ENCODE measurements around the gene RHOF. TPM values are rescaled to one million over a fixed set of nuclear protein-coding genes. Genes with fewer than 3 reads are reported as not detected.

The RHOF gene
- polyA plus RNA-seq, 3 donors, result 12.3 to 13.2 (median 12.9) TPM

DNA sequence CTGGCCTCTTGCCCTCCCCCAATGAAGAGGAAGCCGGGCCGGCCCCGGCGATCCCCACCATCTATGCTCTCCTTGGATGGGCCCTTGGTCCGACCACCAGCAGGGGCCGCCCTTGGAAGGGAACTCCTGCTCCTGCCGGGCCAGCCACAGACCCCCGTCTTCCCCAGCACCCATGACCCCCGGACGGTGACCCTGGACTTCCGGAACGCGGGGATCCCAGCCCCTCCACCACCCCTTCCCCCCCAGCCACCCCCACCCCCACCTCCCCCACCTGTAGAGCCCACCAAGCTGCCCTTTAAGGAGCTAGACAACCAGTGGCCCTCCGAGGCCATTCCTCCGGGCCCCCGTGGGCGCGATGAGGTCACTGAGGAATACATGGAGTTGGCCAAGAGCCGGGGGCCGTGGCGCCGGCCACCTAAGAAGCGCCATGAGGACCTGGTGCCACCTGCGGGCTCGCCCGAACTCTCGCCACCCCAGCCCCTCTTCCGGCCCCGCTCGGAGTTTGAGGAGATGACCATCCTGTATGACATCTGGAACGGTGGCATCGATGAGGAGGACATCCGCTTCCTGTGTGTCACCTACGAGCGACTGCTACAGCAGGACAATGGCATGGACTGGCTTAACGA lies 29.7 kb upstream of the RHOF start:
- DNase-seq, result no peak

DNA sequence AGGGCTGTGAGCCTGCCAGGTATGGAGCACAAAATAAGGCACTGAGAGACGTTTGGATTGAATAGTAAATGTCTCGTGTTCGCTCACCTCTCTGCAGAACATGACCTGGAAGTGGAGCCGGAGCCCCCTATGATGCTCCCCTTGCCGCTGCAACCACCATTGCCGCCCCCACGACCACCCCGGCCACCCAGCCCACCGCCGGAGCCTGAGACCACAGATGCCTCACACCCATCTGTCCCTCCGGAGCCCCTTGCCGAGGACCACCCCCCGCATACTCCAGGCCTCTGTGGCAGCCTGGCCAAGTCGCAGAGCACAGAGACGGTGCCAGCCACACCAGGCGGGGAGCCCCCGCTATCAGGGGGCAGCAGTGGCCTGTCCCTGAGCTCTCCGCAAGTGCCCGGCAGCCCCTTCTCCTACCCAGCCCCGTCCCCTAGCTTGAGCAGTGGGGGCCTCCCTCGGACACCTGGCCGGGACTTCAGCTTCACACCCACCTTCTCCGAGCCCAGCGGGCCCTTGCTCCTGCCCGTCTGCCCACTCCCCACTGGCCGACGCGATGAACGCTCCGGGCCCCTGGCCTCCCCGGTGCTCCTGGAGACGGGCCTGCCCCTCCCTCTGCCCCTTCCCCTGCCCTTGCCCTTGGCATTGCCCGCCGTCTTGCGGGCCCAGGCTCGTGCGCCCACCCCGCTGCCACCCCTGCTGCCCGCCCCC lies 29.1 kb upstream of the RHOF start:
- DNase-seq, result no peak

DNA sequence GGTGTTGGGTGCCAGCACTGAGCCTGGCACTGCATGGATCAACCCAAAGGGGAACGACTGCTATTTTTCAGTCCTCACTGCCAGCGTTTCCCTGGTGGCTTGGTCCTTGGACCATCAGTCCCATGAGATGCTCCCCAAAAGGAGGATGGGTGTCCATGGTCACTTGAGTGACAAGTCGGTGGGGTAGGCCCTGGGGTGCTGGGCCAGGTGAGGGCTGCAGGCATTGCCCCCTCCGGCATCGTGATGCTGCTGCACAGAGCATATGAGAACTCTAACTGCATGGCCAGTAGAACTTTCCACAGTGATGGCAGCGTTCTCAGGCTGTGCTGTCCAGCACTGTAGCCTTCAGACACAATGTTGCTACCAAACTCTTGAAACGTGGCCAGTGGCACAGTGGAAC lies 26.6 kb upstream of the RHOF start:
- DNase-seq, result no peak

DNA sequence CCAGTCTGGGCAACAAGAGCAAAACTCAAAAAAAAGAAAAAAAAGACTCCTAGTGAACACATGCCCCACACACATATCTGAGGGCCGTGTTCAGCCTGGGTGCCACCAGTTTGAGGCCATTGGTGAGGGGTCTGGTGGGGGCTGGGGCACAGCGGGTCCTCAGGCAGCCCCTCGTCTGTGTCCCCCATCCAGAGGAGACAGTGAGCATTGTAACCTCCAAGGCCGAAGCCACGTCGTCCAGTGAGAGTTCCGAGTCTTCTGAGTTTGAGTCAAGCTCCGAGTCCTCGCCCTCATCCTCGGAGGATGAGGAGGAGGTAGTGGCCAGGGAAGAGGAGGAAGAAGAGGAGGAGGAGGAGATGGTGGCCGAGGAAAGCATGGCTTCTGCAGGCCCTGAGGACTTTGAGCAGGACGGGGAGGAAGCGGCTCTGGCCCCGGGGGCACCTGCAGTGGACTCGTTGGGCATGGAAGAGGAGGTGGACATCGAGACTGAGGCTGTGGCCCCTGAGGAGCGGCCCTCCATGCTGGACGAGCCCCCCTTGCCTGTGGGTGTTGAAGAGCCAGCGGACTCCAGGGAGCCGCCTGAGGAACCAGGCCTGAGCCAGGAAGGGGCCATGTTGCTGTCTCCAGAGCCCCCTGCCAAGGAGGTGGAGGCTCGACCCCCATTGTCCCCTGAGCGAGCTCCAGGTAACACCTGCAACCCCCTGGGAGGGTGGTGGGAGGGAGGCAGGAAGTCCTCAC lies 25.9 kb upstream of the RHOF start:
- no peak for DNase-seq

DNA sequence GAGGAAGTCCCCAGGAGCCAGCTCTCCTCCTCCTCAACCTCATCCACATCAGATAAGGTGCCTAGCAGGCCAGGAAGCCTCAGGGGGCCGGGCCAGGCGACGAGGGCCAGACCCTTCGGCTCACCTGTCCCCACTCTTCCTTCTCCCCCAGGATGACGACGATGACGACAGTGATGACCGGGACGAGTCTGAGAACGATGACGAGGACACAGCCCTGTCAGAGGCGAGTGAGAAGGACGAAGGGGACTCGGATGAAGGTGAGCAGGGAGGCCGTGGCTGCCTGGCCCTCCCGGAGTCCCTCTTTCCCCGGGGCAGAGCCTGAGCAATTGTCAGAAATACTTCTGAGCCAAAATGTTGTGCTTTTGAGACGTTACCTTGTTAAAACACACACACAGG lies 24.2 kb upstream of the RHOF start:
- no peak for DNase-seq

DNA sequence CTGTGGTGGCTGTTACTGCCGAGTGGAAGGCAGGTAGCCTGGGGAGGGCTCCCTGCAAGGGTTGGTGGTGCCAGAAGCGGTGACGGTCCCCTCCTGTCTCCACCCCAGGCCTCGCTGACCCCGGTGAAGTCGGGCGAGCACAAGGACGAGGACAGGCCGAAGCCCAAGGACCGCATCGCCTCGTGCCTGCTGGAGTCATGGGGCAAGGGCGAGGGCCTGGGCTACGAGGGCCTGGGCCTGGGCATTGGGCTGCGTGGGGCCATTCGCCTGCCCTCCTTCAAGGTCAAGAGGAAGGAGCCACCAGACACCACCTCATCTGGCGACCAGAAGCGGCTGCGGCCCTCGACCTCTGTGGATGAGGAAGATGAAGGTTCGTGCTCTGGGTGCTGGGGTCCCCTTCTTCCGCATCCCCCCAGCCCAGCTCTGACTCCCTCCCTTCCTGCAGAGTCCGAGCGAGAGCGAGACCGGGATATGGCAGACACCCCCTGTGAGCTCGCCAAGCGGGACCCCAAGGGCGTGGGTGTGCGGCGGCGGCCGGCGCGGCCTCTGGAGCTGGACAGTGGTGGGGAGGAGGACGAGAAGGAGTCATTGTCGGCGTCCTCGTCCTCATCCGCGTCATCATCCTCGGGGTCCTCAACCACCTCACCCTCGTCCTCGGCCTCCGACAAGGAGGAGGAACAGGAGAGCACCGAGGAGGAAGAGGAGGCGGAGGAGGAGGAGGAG lies 23.6 kb upstream of the RHOF start:
- no peak for DNase-seq

DNA sequence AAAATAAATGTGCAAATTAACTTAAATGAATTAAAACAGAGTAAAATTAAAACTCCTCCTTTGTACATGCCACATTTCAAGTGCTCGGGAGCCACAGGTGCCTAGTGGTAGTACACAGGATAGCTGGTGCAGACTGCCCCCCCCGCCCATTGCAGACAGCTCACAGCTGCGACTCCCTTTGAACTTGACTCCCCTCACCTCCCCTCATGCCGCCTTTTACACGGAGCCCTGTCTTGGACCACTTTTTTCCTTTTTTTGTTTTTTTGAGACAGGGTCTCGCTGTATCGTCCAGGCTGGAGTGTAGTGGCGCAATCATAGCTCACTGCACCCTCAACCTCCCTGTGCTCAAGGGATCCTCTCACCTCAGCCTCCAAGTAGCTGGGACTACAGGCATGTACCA lies 21.8 kb upstream of the RHOF start:
- no peak for DNase-seq

DNA sequence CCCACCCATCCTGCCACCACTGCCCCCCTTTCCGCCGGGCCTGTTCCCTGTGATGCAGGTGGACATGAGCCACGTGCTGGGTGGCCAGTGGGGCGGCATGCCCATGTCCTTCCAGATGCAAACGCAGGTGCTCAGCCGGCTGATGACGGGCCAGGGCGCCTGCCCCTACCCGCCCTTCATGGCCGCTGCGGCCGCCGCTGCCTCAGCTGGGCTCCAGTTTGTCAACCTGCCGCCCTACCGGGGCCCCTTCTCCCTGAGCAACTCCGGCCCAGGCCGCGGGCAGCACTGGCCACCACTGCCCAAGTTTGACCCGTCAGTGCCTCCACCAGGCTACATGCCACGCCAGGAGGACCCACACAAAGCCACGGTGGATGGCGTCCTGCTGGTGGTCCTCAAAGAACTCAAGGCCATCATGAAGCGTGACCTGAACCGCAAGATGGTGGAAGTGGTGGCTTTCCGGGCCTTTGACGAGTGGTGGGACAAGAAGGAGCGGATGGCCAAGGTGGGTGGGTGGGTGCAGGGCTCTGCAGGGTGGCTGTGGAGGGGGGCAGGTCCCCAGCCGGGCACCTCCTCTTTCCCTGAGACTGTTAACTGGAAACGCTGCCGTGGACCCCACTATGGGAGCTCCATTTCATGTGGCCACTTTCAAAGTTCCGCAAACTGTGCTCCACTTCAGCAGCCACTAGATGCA lies 21.1 kb upstream of the RHOF start:
- DNase-seq, result no peak

DNA sequence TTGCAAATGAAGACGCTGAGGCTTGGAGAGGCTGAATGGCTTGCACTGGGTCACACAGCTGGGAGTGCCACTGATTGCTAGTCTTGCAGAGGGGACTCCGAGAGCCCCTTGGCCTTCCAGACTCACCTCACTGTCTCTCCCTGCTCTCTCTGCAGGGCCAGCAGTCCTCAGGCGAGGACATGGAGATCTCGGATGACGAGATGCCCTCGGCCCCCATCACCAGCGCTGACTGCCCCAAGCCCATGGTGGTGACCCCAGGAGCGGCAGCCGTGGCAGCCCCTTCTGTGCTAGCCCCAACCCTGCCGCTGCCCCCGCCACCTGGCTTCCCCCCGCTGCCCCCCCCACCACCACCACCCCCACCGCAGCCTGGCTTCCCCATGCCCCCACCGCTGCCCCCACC lies 20.5 kb upstream of the RHOF start:
- DNase-seq, result no peak

DNA sequence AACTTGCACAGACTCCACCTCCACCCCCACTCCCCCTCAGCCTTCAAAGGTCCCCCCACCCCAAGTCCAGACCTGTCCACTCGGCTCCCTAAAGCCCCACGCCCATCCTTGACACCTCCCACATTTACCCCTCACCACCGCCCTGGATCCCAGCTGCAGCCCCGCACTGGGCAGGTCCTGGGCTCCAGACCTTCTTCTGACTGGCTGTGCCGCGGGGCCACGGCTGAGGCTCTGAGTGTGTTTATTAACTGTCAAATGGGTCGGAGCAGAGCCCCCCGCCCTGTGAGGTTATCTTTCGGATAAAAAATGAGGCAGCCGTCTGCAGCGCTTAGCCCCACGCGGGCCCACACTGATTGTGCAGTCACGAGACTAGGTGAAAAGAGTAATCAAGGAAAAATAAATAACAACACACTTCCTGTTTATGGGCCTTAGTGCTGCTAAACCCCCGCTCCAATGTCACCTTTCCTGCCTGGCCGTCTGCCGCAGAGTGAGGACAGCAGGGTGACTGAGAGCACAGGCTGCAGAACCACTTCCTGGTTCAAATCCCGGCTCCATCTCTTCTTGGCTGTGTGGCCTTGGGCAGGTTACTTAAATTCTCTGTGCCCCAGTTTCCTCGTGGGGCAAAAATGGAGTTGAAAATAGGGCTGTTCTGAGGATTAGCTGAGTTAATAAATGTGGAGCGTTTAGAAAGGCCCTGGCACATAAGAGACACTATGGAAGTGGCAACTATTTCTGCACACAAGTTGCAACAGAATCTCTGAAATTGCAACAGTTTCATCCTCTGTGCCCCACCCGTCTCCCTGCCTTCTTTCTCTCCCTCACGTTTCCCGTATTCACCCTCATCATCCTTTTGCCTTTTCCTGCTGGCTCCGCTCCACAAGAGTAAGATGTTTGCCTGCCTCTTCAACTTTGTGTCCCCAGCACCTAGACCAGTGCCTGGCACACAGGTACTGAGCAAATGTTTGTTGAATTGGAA lies 19.7 kb upstream of the RHOF start:
- no peak for DNase-seq

DNA sequence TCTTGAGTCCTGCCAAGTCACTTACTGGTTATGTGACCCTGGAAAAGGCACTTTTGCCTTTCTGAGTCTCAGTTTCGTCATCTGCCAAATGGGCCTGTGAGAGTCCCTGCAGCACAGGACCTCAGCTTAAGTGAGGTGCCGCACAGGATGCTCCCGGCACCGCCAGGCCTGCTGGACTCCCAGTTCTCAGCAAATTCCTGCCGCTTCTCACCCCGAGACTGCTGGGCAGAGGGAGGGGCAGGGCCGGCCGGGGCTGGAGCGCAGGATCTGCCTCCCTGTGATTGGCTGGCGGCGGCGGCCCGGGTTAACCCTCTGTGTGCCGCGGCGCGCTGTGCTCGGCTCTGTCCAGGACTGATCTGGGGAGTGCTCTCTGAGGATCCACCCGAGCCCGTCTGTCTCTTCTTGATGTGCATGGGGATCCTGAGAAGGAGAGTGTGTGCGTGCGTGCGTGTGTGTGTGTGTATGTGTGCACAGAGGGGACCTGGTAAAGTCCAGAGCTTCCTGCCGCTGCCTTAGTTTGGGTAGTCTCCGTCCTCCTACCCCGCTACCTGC lies 18.9 kb upstream of the RHOF start:
- DNase-seq, result no peak

DNA sequence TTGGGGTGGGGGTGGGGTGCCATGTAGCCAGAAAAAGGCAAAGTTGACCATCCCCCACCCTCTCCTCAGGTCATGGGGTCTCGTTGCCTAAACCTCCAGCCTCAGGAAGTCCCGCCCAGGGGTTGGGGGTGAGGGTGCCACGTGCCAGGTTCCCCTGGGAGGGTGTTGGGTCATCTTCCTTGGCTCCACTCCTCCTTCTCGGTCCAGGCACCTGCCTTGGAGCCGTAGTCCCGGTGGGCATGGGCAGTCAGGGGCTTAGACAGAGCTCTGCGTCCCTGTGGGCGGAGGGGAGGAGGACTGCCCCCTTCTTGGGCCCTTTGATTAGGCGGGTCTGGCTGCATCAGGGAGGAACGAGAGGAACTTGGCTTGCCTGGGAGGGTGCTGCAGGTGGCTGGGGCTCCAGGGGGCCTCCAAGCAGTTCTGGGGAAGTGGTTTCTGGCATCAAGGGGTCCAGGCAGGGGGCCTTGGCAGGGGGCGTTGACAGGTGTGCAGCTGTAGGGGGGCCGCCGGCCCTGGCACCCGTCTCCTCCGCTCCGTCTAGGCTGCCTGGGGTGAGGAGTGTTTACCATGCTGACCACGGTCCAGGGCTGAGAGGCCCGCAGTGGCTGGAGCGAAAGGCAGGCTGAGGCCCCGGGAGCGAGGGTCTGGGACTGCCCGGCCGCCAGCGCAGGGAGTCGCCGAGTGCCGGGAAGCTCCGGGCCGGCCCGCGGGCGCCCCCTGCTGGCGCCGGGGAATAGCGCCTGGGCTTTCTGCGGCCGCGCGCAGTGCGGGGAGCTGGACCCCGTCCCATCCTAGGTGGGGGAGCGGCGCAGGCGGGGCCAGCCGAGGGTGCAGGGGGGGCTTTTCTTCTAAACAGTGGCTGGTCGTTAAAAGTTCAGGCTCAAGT lies 18.2 kb upstream of the RHOF start:
- no peak for DNase-seq

DNA sequence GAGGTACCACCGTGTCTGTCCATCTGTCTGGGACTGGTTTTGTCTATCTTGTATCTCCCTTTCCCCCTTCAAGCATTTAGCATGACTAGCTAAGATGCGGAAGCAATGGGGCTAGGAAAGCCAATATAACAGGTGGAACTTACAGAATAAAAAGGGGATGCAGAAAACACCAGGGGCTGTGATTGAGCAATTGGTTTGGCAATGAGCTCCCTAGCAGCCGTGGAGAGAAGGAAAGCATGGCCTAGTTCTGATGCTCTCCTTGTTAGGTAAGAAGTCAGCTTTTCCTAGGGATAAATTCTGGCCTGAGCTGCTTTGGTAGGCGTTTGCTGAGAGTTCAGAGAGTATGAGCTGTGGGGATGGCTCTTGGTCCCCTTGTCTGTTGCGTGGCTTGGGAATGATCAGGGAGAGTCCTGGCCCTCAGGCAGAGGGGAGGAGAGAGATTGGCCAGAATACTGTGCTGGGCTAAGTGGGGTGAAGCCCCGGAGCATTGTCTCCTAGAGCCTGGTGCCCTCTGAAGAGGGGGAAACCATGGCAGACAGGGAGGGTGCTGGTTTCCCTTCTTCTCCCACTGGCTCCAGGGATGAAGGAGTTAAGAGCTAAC lies 17.4 kb upstream of the RHOF start:
- DNase-seq, result no peak

DNA sequence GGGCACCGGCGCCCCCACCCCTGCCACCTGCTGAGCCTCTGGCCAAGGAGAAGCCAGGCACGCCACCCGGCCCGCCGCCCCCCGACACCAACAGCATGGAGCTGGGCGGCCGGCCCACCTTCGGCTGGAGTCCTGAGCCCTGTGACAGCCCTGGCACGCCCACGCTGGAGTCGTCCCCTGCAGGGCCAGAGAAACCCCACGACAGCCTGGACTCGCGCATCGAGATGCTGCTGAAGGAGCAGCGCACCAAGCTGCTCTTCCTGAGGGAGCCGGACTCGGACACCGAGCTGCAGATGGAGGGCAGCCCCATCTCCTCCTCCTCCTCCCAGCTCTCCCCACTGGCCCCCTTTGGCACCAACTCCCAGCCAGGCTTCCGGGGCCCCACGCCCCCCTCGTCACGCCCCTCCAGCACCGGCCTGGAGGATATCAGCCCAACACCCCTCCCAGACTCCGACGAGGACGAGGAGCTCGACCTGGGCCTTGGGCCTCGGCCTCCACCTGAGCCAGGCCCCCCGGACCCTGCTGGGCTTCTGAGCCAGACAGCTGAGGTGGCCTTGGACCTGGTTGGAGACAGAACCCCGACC lies 16.8 kb upstream of the RHOF start:
- DNase-seq, result no peak

DNA sequence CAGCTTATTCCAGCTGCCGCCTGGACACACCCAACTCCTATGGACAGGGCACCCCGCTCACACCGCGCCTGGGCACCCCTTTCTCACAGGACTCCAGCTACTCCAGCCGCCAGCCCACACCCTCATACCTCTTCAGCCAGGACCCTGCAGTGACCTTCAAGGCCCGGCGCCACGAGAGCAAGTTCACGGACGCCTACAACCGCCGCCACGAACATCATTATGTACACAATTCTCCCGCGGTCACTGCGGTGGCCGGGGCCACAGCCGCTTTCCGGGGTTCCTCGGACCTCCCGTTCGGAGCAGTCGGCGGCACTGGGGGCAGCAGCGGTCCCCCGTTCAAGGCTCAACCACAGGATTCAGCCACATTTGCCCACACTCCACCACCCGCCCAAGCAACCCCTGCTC lies 16.2 kb upstream of the RHOF start:
- DNase-seq, result no peak

DNA sequence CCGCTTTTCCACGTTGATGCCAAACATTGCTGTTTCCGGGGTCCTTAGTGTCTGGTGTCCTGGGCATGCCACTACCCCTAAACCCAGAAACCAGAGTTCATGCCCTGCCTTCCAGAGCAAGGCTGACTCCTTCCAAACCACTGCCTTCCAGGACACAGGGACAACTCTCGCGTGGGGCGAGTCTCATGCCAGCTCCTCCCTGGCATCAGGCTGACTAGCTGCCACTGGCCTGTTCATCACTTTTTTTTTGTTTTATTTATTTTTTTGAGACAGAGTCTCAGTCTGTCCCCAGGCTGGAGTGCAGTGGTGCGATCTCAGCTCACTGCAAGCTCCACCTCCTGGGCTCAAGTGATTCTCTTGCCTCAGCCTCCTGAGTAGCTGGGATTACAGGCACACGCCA lies 15.1 kb upstream of the RHOF start:
- no peak for DNase-seq

DNA sequence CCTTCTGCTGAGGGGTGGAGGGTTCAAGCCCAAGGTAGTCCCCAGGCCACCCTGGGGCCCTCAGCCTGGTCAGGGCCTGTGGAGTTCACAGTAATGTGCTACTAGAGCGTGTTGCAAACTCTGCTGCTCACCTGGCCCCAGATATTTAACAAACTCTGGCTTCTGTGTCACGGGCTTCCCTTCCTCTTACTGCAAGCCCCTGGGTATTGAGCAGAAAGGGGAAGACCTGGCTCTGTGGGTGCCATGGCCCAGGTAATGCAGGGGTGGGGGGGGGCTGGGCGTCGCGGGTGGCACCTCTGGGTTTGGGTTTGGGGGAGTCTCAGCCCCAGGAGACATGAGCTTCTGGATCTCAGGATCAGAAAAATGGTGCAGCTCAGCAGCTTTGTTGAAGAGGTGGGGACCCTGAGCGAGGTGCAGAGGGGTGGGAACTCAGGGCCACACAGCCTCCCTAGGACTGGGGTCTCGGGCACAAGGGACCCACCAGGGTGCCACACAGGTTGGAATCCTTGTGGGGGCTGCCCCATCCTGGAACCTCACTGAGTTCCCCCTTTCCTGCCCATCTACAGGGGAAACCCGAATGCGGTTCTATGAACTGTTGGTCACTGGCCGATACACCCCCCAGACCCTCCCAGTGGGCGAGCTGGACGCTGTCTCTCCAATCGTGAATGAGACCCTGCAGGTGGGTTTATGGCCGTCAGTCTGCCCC lies 14.3 kb upstream of the RHOF start:
- DNase-seq, result no peak

Data from renal pelvis (tissue), 4 donors.